B cell (primary cell): ENCODE measurements around the gene APLP2. TPM values are rescaled to one million over a fixed set of nuclear protein-coding genes. Genes with fewer than 3 reads are reported as not detected.

Experiments
- ATAC-seq: fragments of 200-7000 bp; cut with Tn5 transposase; one replicate; pipeline ENCODE4 v1.10.0; 2021; ENCODE audit warnings: low read depth, mild to moderate bottlenecking, moderate number of reproducible peaks, moderate library complexity
- CTCF ChIA-PET: fragments of 350-600 bp; sonication (Branson Sonifier 250); formaldehyde crosslinking; loops from one replicate; lab custom pipeline; 2021; ENCODE audit warnings: antibody characterized with exemption, inconsistent platforms; lab: Charles Lee
- POLR2A ChIA-PET: fragments of 350-600 bp; sonication (Branson Sonifier 250); formaldehyde crosslinking; loops from one replicate; lab custom pipeline; 2021; ENCODE audit warnings: antibody characterized with exemption; lab: Charles Lee
- DNase-seq: peaks from one replicate; pipeline ENCODE4 v3.0.0; 2013
- H2AFZ ChIP-seq: 2 replicates; pipeline ENCODE4 v1.6.1; 2012; ENCODE audit warnings: mild to moderate bottlenecking, low read depth, low read length; ENCODE audit not compliant: insufficient read depth, poor library complexity, severe bottlenecking
- H3K27ac ChIP-seq, 2 donors: 1 replicate in 1 of 2; 2 replicates in 1 of 2; pipeline ENCODE4 v1.5.1; 2012 to 2013; ENCODE audit warnings: low read length in 2 of 2, mild to moderate bottlenecking in 2 of 2, moderate library complexity in 1 of 2
- H3K27me3 ChIP-seq, 4 experiments: fragments of 200-600 bp in 1 of 4; sonication (generic) in 1 of 4; replicated peaks in 1 of 4; 1 replicate in 2 of 4; 2 replicates in 2 of 4; pipeline versions ENCODE4 v1.6.1 to v1.7.0; 2013 to 2016; ENCODE audit warnings: low read length in 3 of 4, mild to moderate bottlenecking in 2 of 4, mixed read lengths in 1 of 4, moderate library complexity in 1 of 4; ENCODE audit not compliant: insufficient read depth in 4 of 4, control insufficient read depth in 3 of 4; ENCODE audit errors: control extremely low read depth in 1 of 4
- H3K36me3 ChIP-seq, 2 experiments: replicated peaks in 1 of 2; 1 replicate in 1 of 2; 2 replicates in 1 of 2; pipeline versions ENCODE4 v1.6.1 to v1.7.1; 2013; ENCODE audit warnings: low read length in 1 of 2; ENCODE audit not compliant: insufficient read depth in 2 of 2, control insufficient read depth in 1 of 2; ENCODE audit errors: control extremely low read depth in 1 of 2, extremely low read depth in 1 of 2
- H3K4me1 ChIP-seq, 2 donors: fragments of 200-600 bp in 1 of 2; sonication (generic) in 1 of 2; 1 replicate in 1 of 2; 2 replicates in 1 of 2; pipeline versions ENCODE4 v1.5.1 to v1.6.1; 2013 to 2017; ENCODE audit warnings: low read length in 2 of 2; ENCODE audit not compliant: control insufficient read depth in 2 of 2, insufficient read depth in 2 of 2
- H3K4me2 ChIP-seq: replicated peaks from 2 replicates; pipeline ENCODE3; 2012; ENCODE audit warnings: mild to moderate bottlenecking, low read depth, low read length; ENCODE audit not compliant: poor library complexity, severe bottlenecking
- H3K4me3 ChIP-seq, 5 experiments: fragments of 200-600 bp in 1 of 5; sonication (generic) in 1 of 5; 1 replicate in 3 of 5; 2 replicates in 2 of 5; pipeline versions ENCODE4 v1.5.1 to v1.7.0; 2011 to 2016; ENCODE audit warnings: low read length in 4 of 5, mild to moderate bottlenecking in 4 of 5, low read depth in 2 of 5, control low read depth in 1 of 5, moderate library complexity in 1 of 5; ENCODE audit not compliant: insufficient read depth in 1 of 5; ENCODE audit errors: control extremely low read depth in 1 of 5, extremely low read depth in 1 of 5
- H3K79me2 ChIP-seq: fragments of 200-600 bp; sonication (generic); one replicate; pipeline ENCODE4 v1.6.0; 2016; ENCODE audit warnings: low read length; ENCODE audit not compliant: control insufficient read depth, insufficient read depth
- H3K9ac ChIP-seq: fragments of 200-600 bp; sonication (generic); 2 replicates; pipeline ENCODE4 v1.6.1; 2017; ENCODE audit warnings: mild to moderate bottlenecking, low read length, moderate library complexity
- H3K9me3 ChIP-seq, 3 donors: one replicate each; pipeline versions ENCODE4 v1.6.1 to v1.7.1; 2013; ENCODE audit warnings: low read length in 2 of 3; ENCODE audit not compliant: control insufficient read depth in 2 of 3, insufficient read depth in 1 of 3; ENCODE audit errors: control extremely low read depth in 1 of 3
- H4K20me1 ChIP-seq: 2 replicates; pipeline ENCODE4 v1.6.0; 2012; ENCODE audit warnings: mild to moderate bottlenecking, low read length; ENCODE audit not compliant: insufficient read depth, control insufficient read depth, poor library complexity, severe bottlenecking
- H3K27ac Mint-ChIP-seq: one replicate; pipeline ENCODE4 v1.8.0; 2021; ENCODE audit warnings: mixed read lengths
- H3K27me3 Mint-ChIP-seq: one replicate; pipeline ENCODE4 v1.8.0; 2021; ENCODE audit warnings: mixed read lengths
- H3K4me1 Mint-ChIP-seq: one replicate; pipeline ENCODE4 v1.8.0; 2021; ENCODE audit warnings: mixed read lengths
- H3K4me3 Mint-ChIP-seq: one replicate; pipeline ENCODE4 v1.8.0; 2021; ENCODE audit warnings: mixed read lengths
- H3K9me3 Mint-ChIP-seq: one replicate; pipeline ENCODE4 v1.8.0; 2022; ENCODE audit warnings: mixed read lengths; ENCODE audit not compliant: insufficient read depth
- CTCF ChIP-seq: fragments of 200-600 bp; IDR thresholded peaks from one replicate; pipeline ENCODE4 v1.8.0; 2022; ENCODE audit warnings: antibody characterized with exemption, mild to moderate bottlenecking
- EZH2 ChIP-seq: IDR thresholded peaks from 2 replicates; pipeline ENCODE4 v1.6.1; 2012; ENCODE audit warnings: borderline replicate concordance, low read depth, mild to moderate bottlenecking, moderate library complexity, low read length; ENCODE audit not compliant: insufficient read depth, poor library complexity, severe bottlenecking
- WGBS: methylation state at CpG from one replicate; pipeline ENCODE4 v1.1.5; 2013; ENCODE audit warnings: missing lambda C conversion rate; ENCODE audit not compliant: insufficient coverage; 5-methylcytosine and 5-hydroxymethylcytosine counted together
- intact Hi-C: fragments of 100-400 bp; cut with micrococcal nuclease; formaldehyde crosslinking; loops from one replicate; pipeline ENCODE4 v1.10.0; 2022
- polyA plus RNA-seq: library from polyadenylated mRNA; depleted of rRNA; stranded (reverse); fragments of >200 nt; gene quantifications from 2 replicates; pipeline ENCODE4 v1.2.3, GENCODE V29; 2012
- total RNA-seq, 2 donors: library from RNA; stranded (reverse); fragments of 120-200 nt in 1 of 2; gene quantifications; 1 replicate in 1 of 2; 2 replicates in 1 of 2; pipeline versions ENCODE4 v1.2.3 to v1.2.4, GENCODE V29; 2013 to 2022

Gene APLP2
- total and polyA plus RNA-seq, 2 donors (not counting 1 experiment from before 2014, with no cell fraction given): 84.2 to 102 TPM

GRCh38 chr11:130179396-130180306, 110.0 kb downstream of the APLP2 start:
- Mint-ChIP-seq H3K27ac (peak overlapping the region; percentile 94), H3K27me3 (no peaks in the 10 kb centered on the region), H3K9me3 (peaks cover 2% of the 10 kb centered on the region), H3K4me3 (peak overlapping the region; percentile 61), H3K4me1 (peaks cover 59% of the 10 kb centered on the region)
- DNase-seq: no peak
- Histone ChIP-seq H3K9me3 (peaks cover 0 to under 1% (median 0%) of the 10 kb centered on the region in 3 donors), H3K4me1 (peaks cover 42 to 56% of the 10 kb centered on the region in 2 donors), H3K79me2 (no peaks in the 10 kb centered on the region), H4K20me1 (no peaks in the 10 kb centered on the region), H3K27ac (peak overlapping the region; percentile 74 to 76), H3K4me3 (no peak overlapping the region), H3K27me3 (no peaks in the 10 kb centered on the region), H3K4me2 (peak overlapping the region; percentile 67), H3K9ac (no peak overlapping the region), H2AFZ (no peak overlapping the region), H3K36me3 (no peaks in the 10 kb centered on the region)
- intact Hi-C loops: loop anchor here (2.0 kb wide), 1 partner anchor 13 kb away; no protein-coding TSS in a partner anchor
- TF ChIP-seq CTCF (no peak), EZH2 (no peak)
- 89% methylated on average over 16 of the region's 21 CpGs for WGBS
- no peak for ATAC-seq
- ChIA-PET CTCF (interaction anchor here (0.6 to 2.5 kb wide), 6 partner anchors 11 to 718 kb away, joined by 3 to 7 read pairs (median 4); no protein-coding TSS in a partner anchor), POLR2A (interaction anchor here (1.8 kb wide), 1 partner anchor 14 kb away, joined by 6 read pairs; no protein-coding TSS in a partner anchor)
